GM12872 (cell line): ENCODE results near the gene CDC37.

Source experiments
- CTCF ChIP-seq: IDR thresholded peaks from 3 replicates; pipeline ENCODE4 v1.5.1; 2011; ENCODE audit warnings: low read depth, mild to moderate bottlenecking, low read length, moderate library complexity; ENCODE audit not compliant: insufficient read depth

CDC37 gene

GRCh38 chr19:10388957-10389356 is 14.4 kb downstream of the CDC37 start:
- peak; percentile 92 for TF ChIP-seq CTCF

DNA sequence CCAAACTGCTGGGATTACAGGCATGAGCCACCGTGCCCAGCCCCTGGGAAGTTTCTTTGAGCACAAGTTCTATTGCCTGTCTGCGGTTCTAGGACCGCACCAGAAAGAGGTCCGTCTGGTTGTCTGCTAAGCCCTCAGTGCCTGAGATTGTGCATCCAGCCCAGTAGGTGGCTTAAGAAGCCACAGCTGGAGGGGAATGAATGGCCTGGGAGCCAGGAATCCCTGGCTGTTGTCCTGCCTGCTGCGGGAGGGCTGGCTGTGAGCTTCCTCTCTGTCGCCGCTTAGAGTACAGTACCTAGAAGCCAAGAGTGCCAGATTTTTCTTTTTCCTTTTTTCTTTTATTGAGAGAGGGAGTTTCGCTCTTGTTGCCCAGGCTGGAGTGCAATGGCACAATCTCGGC is 18.8 kb downstream of the CDC37 start:
- peak; percentile 13; the same call in 1 of the 3 replicates for TF ChIP-seq CTCF

- no peak for TF ChIP-seq CTCF
Observed at GRCh38 chr19:10380313-10381102, 22.8 kb downstream of the CDC37 start, which contains the start of gene TYK2. Gene TYK2 (minus strand): TSS chr19:10380572. CDS start chr19:10378406, 2,166 bp downstream.

- TF ChIP-seq CTCF: no peak
Observed at GRCh38 chr19:10379880-10380312, 23.4 kb downstream of the CDC37 start.

GRCh38 chr19:10378124-10378523 is 25.2 kb downstream of the CDC37 start:
- TF ChIP-seq CTCF: no peak

- TF ChIP-seq CTCF: no peak
Observed at GRCh38 chr19:10374931-10375330, 28.4 kb downstream of the CDC37 start.

GRCh38 chr19:10372690-10373089 is 30.7 kb downstream of the CDC37 start:
- no peak for TF ChIP-seq CTCF
